ENCODE measurements around the gene FAM53B.

The FAM53B gene

DNA sequence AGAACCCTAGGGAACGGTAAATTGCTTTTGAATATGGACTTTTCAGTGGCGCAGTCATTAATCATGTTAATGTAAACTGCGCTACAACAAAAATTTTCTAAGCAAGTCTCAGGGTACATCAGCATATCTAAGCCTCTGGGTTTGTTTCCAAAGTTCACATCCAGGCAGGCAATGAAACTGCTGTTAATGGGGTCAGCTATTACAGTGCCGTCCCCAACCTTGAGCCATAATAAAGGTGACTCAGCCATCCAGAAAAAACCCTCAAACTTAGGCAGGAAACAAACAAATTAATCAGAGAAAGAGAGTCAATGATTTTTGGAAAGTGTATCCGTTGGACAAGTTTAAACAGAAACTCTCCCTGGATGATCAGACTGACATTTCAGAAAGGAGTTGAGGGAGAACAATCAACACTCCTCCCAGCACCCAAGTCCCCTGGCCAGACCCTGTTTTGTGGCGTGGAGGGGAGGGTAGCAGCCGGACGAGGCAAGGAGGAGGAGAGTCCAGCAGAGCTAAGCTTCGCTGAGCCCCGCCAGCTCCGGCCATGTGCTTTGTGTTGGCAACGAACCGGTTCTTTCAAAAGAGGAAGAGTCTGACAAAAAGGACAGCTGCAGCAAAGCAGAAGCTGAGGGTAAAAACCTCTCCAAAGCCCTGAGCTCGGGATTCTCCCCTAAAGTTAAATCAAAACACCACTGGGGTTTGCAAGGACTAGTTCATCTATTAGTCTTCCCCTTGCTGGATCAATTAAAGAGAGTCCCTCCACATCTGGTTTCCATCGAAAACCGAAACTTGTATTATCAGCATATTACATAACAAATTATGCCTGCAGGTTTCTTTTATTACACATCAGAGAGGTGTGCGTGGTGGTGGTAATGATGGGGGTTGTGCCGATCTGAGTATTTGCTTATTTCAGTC is 3.6 kb downstream of the FAM53B start:
- in situ Hi-C loops (cut with HindIII; ENCODE audit: low pct_unique_long_range_greater_than_20kb, low sequenced_read_pairs), result no loop called here
- TF ChIP-seq JUND (IDR thresholded peaks at IDR 0.05; ENCODE audit: low read depth), result no peak
- no peak for DNase-seq (ENCODE audit: low read depth in 1 of 2, low spot score in 1 of 2)

DNA sequence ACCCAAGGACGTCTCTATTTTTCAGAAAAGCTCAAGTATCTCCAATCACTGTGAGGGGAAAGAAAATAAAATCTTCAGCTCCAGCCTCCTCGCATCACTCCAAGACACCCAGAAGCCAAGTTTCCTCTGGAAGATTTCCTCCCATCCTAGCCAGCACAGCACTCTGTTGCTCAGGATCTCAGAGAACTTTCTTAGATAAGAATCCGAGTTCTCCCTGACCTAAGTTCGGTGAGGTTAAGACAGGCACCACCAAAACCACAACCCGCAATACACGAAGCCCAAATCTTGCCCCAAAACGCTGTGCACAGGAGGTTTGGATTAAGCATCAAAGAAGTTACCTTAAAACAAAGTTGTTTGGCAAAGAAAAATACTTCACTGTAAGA is 4.2 kb downstream of the FAM53B start:
- DNase-seq (ENCODE audit: low read depth in 1 of 2, low spot score in 1 of 2), result no peak
- TF ChIP-seq JUND (IDR thresholded peaks at IDR 0.05; ENCODE audit: low read depth), result no peak
- in situ Hi-C loops (cut with HindIII; ENCODE audit: low pct_unique_long_range_greater_than_20kb, low sequenced_read_pairs), result no loop called here

DNA sequence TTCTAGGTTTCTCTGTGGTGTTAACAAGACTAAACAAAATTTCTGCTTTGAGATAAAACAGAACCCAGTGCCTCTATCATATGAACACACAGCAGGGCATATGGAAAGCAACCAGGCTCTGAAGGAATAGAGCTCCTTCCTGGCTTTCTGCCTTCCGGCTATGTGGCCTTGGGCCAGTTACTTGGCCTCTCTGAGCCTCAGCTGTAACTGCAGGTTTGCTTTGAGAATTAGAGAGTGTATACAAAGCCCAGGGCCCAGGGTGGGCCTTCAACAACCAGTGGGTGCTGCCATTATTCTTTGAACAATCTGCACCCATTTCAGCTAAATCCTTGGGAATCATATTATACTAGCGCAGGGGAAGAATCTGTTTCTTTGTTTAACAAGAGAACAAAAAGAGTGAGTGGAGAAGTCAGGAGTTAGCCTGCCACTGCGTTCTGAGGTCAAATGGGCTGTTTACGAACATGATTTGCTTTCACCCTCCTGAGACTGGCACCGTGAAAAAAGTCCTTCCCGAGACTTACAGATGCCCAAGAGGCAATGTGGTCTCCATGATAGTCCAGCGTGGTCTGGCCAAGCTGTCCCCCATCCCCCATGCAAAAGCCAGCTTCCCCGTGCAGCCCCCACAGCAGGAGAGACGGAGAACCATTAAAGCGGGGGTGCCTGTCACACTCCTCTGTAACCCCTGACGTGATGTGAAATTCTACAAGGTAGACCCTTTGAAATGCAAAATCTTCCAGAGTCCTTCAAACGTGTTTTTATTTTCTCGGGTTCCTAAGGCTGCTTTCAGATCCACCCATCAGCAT is 4.9 kb downstream of the FAM53B start:
- in situ Hi-C loops (cut with HindIII; ENCODE audit: low pct_unique_long_range_greater_than_20kb, low sequenced_read_pairs), result no loop called here
- no peak for DNase-seq (ENCODE audit: low read depth in 1 of 2, low spot score in 1 of 2)
- TF ChIP-seq JUND (IDR thresholded peaks at IDR 0.05; ENCODE audit: low read depth), result no peak

DNA sequence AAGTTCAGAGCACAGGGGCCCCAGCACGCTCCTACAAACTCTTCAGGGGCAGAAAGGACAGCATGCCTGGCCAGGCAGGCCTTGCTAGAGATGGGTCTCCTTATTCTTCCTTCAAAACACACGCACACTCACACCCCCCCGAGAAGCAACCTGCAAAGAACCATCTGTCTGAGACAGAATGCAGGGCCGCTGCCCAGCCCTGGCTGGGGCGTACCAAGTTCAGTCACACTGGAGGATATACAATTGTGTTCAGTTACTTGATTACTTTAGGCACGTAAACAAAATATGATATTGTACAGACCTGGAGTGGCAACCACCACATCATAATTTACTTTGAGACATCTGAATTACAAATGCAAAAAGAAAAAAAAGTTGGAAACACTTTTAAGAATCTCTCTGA is 5.7 kb downstream of the FAM53B start:
- TF ChIP-seq JUND (IDR thresholded peaks at IDR 0.05; ENCODE audit: low read depth), result no peak
- no peak for DNase-seq (ENCODE audit: low read depth in 1 of 2, low spot score in 1 of 2)
- in situ Hi-C loops (cut with HindIII; ENCODE audit: low pct_unique_long_range_greater_than_20kb, low sequenced_read_pairs), result no loop called here

DNA sequence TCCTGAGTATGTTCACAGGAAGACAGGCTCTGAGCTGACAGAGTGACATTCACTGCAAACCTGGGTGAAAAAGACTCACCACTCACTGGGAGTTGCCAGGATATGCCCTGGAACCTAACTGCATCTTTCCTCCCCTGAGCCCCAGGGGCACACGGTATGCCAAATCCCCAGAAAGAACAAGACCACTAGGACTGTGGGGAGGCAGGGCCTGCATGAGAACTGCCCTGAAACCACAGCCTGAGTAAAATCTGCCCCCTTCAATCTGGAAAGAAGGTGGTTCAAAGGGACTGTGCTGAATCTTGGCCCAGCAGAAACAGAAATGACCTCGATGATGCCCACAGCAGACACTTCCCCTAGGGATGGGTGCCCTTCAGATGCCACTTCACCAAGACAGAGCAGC is 6.5 kb downstream of the FAM53B start:
- TF ChIP-seq JUND (IDR thresholded peaks at IDR 0.05; ENCODE audit: low read depth), result no peak
- DNase-seq (ENCODE audit: low read depth in 1 of 2, low spot score in 1 of 2), result no peak
- in situ Hi-C loops (cut with HindIII; ENCODE audit: low pct_unique_long_range_greater_than_20kb, low sequenced_read_pairs), result no loop called here

DNA sequence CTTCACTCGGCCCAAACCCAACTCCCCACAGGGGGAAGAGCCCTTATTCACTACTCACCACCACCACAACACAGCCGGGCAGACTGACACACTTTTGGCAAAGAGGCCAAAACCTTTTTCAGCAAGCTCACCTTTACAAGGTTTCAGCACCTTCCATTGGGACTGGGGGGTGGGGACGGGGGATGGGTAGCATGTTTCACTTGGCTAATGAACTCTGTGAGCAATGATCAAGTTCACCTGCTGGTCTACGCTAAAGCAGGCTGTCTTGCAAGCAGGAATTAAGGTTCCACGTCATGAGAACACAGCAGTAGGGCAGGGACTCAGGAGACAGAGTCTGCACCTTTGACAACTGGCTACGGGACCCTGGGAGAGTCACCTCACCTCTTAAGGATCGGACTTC is 7.0 kb downstream of the FAM53B start:
- no peak for TF ChIP-seq JUND (IDR thresholded peaks at IDR 0.05; ENCODE audit: low read depth)
- in situ Hi-C loops (cut with HindIII; ENCODE audit: low pct_unique_long_range_greater_than_20kb, low sequenced_read_pairs), result no loop called here
- no peak for DNase-seq (ENCODE audit: low read depth in 1 of 2, low spot score in 1 of 2)

DNA sequence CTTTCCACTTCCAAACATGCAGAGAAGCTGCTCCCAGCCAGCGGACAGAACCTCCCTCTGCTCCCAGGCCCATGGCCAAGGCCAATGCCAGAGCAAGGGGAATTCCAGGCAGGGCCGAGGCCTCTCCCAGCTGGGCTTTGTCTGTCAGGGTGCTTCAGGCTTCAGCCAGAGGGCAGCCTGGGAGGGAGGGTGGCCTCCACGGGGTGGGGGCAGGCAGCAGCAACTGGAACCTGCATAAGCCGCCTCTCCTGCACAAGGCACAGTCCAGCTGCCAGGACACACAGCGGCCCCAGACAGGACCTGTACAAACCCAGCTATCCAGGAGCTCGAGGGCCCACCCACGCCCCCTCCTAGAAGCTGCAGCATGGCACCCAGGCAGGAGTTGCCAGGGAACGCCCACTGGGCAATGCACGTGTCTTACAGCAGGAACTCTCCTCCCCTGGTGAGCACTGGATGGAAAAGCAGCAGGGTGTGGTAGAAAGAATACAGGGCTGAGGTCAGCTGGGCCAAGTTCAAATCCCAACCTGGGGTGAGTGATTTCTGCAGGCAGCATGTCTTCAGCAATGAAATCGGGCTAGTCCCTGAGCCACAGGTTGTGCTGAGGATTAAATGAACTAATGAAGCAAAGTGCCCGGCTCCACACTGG is 7.6 kb downstream of the FAM53B start:
- DNase-seq (ENCODE audit: low read depth in 1 of 2, low spot score in 1 of 2), result no peak
- no peak for TF ChIP-seq JUND (IDR thresholded peaks at IDR 0.05; ENCODE audit: low read depth)
- in situ Hi-C loops (cut with HindIII; ENCODE audit: low pct_unique_long_range_greater_than_20kb, low sequenced_read_pairs), result no loop called here

DNA sequence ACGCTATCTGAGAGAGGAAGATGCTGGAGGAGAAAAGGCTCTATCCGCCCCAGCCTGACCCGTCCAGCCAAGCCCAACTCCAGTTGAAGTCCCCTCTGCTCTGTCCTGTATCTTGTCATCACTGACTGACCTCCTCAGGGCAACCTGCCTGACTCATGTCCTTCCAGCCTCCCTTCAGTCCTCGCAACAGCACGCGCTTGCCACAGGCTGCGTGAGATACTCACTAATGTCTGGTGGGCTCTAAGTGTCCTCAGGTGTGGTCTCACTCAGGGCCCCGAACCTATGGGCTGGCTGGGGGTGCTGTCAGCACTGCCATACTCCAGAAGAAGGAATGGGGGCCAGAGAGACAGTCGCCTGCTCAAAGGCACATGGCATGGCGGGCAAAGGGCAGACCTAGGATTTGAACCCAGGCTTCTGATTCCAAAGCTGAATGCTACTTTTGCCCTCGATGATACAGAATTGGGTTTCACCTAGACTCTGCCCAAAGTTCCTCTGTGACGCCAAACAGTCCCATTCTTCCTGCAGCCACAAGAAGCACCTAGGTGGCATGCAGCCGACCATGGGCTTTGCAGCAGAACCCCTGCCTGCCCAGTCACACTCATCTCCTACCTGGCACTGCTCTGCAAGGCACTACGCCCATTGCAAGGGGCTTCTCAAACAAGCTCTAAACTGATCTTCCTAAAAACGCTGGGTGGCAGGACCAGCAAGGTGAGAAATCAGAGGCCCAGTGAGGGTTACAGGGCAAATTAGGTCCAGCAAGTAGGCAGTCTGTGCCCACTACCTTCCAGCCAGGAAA is 8.5 kb downstream of the FAM53B start:
- TF ChIP-seq JUND (IDR thresholded peaks at IDR 0.05; ENCODE audit: low read depth), result no peak
- in situ Hi-C loops (cut with HindIII; ENCODE audit: low pct_unique_long_range_greater_than_20kb, low sequenced_read_pairs), result no loop called here

DNA sequence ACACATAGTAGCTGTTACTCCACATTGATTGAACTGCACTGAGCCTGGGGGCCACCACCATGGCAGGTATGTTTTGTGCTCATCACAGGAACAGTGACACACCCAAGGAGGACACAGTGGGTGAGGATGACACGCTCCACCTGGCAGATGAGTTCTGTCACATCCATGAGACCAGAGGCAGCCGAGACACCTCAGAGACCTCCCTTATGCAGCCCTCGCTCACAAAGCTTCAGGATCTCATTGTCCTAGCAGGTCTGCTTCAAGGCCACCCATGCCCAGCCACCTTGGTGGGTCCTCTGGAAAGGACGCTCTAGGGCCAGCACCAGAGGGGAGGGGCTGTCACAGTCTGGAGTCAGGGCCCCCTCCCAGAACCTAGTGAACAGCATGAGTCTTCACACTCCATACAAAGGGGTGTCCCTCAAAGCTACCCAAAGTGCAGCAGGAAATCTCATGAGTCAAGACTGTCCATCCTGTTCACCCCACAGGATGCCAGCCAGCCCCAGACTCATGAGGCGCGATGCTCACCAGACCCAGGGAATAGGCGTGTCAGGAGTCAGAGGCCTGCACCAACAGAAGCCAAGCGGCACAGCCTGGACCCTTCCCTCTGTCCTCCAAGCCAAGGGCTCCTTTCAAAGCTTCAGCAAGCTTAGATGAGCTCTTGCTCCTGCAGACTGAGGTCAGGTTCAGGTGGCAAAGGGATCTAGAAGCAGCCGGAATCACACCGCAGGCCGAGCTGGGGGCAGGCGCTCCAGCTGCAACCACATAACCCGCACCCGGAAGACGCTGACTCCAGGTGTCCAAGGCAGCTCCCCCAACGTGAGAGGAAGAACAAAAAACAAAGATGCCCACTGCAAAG is 9.6 kb downstream of the FAM53B start:
- no peak for TF ChIP-seq JUND (IDR thresholded peaks at IDR 0.05; ENCODE audit: low read depth)
- no peak for DNase-seq (ENCODE audit: low read depth in 1 of 2, low spot score in 1 of 2)
- in situ Hi-C loops (cut with HindIII; ENCODE audit: low pct_unique_long_range_greater_than_20kb, low sequenced_read_pairs), result no loop called here

More for the DNA sequence above, 8.5 kb downstream of the FAM53B start:
- no peak for DNase-seq (ENCODE audit: low read depth in 1 of 2, low spot score in 1 of 2)

DNA sequence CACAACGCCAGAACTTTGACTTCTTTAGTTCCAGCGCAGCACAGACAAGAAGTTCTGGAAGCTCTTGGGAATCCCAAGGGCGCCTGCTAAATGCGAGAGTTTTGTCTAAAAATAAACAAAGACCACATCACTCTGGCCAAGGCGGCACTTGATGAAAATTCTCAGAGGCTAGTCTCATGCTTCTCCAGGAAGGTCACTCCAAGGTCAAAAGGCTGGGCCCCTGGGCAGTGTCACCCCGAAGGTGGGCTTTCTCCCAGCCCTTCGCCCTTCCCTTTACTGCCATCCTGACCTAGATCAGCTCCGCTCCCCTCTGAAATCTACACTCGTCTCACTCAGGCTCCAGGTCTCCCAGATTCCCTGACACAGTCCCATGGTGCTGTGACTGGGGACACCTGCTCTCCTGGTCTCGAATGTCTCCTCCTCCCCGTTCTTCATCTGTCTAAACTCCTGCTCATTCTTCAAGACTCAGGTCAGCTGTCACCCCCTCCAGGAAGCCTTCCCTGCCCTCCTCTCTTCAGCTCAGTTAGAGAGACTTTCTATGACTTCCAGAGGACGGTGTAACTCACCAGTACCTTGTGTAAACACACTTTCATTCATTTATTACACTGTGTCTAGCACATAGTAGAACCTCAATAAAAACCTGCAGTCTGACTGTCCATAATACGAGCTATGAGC is 10.5 kb downstream of the FAM53B start:
- TF ChIP-seq JUND (IDR thresholded peaks at IDR 0.05; ENCODE audit: low read depth), result no peak

More for the DNA sequence above, 10.5 kb downstream of the FAM53B start:
- in situ Hi-C loops (cut with HindIII; ENCODE audit: low pct_unique_long_range_greater_than_20kb, low sequenced_read_pairs), result no loop called here
- no peak for DNase-seq (ENCODE audit: low read depth in 1 of 2, low spot score in 1 of 2)
